Esophagus muscularis mucosa (tissue), 4 donors: ENCODE measurements around the gene H6PD. TPM values are rescaled to one million over a fixed set of nuclear protein-coding genes. Genes with fewer than 3 reads are reported as not detected.

ENCODE experiments used
- DNase-seq: peaks from one replicate; pipeline ENCODE4 v3.0.0-alpha.2; 2017; ENCODE audit errors: extremely low spot score
- H3K27ac ChIP-seq, 4 donors: fragments of 200-600 bp; sonication (generic); replicated peaks in 1 of 4; 1 replicate in 3 of 4; 2 replicates in 1 of 4; pipeline ENCODE4 v1.5.1; 2016 to 2019; ENCODE audit warnings: mild to moderate bottlenecking in 1 of 4
- H3K27me3 ChIP-seq, 4 donors: fragments of 200-600 bp; sonication (generic); one replicate each; pipeline versions ENCODE4 v1.5.1 to v1.6.0; 2016 to 2019
- H3K36me3 ChIP-seq, 4 donors: fragments of 200-600 bp; sonication (generic); one replicate each; pipeline ENCODE4 v1.5.1; 2016 to 2019
- H3K4me1 ChIP-seq, 4 donors: fragments of 200-600 bp; sonication (generic); one replicate each; pipeline ENCODE4 v1.5.1; 2016 to 2019
- H3K4me3 ChIP-seq, 4 donors: fragments of 200-600 bp; sonication (generic); 1 replicate in 2 of 4; 2 replicates in 2 of 4; pipeline ENCODE4 v1.5.1; 2016 to 2019; ENCODE audit warnings: mild to moderate bottlenecking in 4 of 4, moderate library complexity in 1 of 4
- H3K9me3 ChIP-seq, 4 donors: fragments of 200-600 bp; sonication (generic); 1 replicate in 3 of 4; 2 replicates in 1 of 4; pipeline ENCODE4 v1.5.1; 2016 to 2019
- CTCF ChIP-seq, 3 experiments: fragments of 200-600 bp in 2 of 3; fragments of 450-650 bp in 1 of 3; sonication (generic) in 2 of 3; IDR thresholded peaks; one replicate each; pipeline ENCODE4 v1.5.1; 2017 to 2019; ENCODE audit warnings: antibody characterized with exemption in 3 of 3, mild to moderate bottlenecking in 2 of 3, moderate library complexity in 1 of 3
- EP300 ChIP-seq: sonication (generic); formaldehyde crosslinking; IDR thresholded peaks from one replicate; pipeline ENCODE4 v1.6.1; 2017; ENCODE audit warnings: antibody characterized with exemption
- POLR2A ChIP-seq: fragments of 450-650 bp; IDR thresholded peaks from one replicate; pipeline ENCODE4 v1.6.1; 2017; ENCODE audit warnings: antibody characterized with exemption, moderate library complexity, mild to moderate bottlenecking, low read depth
- POLR2AphosphoS5 ChIP-seq, 2 donors: sonication (generic); formaldehyde crosslinking; IDR thresholded peaks; one replicate each; pipeline ENCODE4 v1.6.1; 2017; ENCODE audit warnings: antibody characterized with exemption in 2 of 2
- WGBS: methylation state at CpG from one replicate; pipeline ENCODE4 v1.1.5; 2018; 5-methylcytosine and 5-hydroxymethylcytosine counted together
- intact Hi-C: fragments of 100-400 bp; cut with DNase I; formaldehyde crosslinking; loops from one replicate; pipeline ENCODE4 v1.15.1; 2023
- total RNA-seq, 4 donors: library from RNA; depleted of rRNA; stranded (reverse); fragments of >200 nt; gene quantifications; one replicate each; pipeline versions ENCODE4 v1.1.0 to v1.2.1, GENCODE V29; 2016

H6PD gene
- total RNA-seq, 4 donors from 2014 or later: 31.1 to 54.4 (median 38.4) TPM

GRCh38 chr1:9229549-9229948 is 5.0 kb upstream of the H6PD start:
- WGBS: 88% methylated on average over 6 of the region's 6 CpGs
- intact Hi-C loops: no loop called here

GRCh38 chr1:9230869-9231533 is 3.6 kb upstream of the H6PD start:
- TF ChIP-seq CTCF (IDR thresholded peaks at IDR 0.05) (no peak), POLR2AphosphoS5 (IDR thresholded peaks at IDR 0.05) (no peak), EP300 (no peak), POLR2A (no peak)
- intact Hi-C loops: no loop called here
- Histone ChIP-seq H3K4me1 (peaks cover 19 to 26% (median 23%) of the 10 kb centered on the region in 4 donors), H3K4me3 (no peak overlapping the region), H3K9me3 (no peaks in the 10 kb centered on the region), H3K36me3 (no peaks in the 10 kb centered on the region), H3K27me3 (no peaks in the 10 kb centered on the region), H3K27ac (no peak overlapping the region)
- no peak for DNase-seq
- WGBS: 85% methylated on average over 7 of the region's 7 CpGs

More at GRCh38 chr1:9229549-9229948, 5.0 kb upstream of the H6PD start:
- TF ChIP-seq CTCF (IDR thresholded peaks at IDR 0.05) (no peak), POLR2AphosphoS5 (IDR thresholded peaks at IDR 0.05) (no peak), POLR2A (no peak), EP300 (no peak)
- Histone ChIP-seq H3K27me3 (no peaks in the 10 kb centered on the region), H3K9me3 (no peaks in the 10 kb centered on the region), H3K27ac (no peak overlapping the region), H3K4me3 (no peak overlapping the region), H3K4me1 (peaks cover 13 to 16% (median 15%) of the 10 kb centered on the region in 4 donors), H3K36me3 (no peaks in the 10 kb centered on the region)
- no peak for DNase-seq

- Histone ChIP-seq H3K9me3 (no peaks in the 10 kb centered on the region), H3K36me3 (no peaks in the 10 kb centered on the region), H3K4me3 (no peak overlapping the region), H3K4me1 (peaks cover 26 to 34% (median 31%) of the 10 kb centered on the region in 4 donors), H3K27ac (peak overlapping the region in 3 of 4 donors; percentile 1 to 60 (median 45)), H3K27me3 (no peaks in the 10 kb centered on the region)
- no peak for DNase-seq
- 64% methylated on average over 13 of the region's 13 CpGs for WGBS
- intact Hi-C loops: no loop called here
- TF ChIP-seq EP300 (no peak), POLR2A (no peak), CTCF (IDR thresholded peaks at IDR 0.05) (no peak), POLR2AphosphoS5 (IDR thresholded peaks at IDR 0.05) (no peak)
These were observed 2.8 kb upstream of the H6PD start for GRCh38 chr1:9231648-9232332.

GRCh38 chr1:9233241-9233941 is 1.2 kb upstream of the H6PD start:
- TF ChIP-seq CTCF (IDR thresholded peaks at IDR 0.05) (no peak), POLR2AphosphoS5 (IDR thresholded peaks at IDR 0.05) (peak; percentile 79 to 86), POLR2A (peak; percentile 10), EP300 (peak; percentile 24)
- intact Hi-C loops: no loop called here
- peak overlapping the region; percentile 86 to 96 (median 94) for H3K27ac ChIP-seq
- DNase-seq: peak; percentile 95
- peaks cover 41 to 50% (median 47%) of the 10 kb centered on the region in 4 donors for H3K4me1 ChIP-seq
- WGBS: 69% methylated on average over 15 of the region's 20 CpGs
- H3K27me3 ChIP-seq: no peaks in the 10 kb centered on the region
- no peaks in the 10 kb centered on the region for H3K36me3 ChIP-seq
- no peaks in the 10 kb centered on the region for H3K9me3 ChIP-seq
- H3K4me3 ChIP-seq: no peak overlapping the region
